ENCODE data around the gene WDR45B.

The WDR45B gene

GRCh38 chr17:82658331-82658730 is 10.1 kb upstream of the WDR45B start:
- H3K4me1 ChIP-seq (ENCODE audit: control insufficient read depth, low read length), result no peaks in the 10 kb centered on the region
- H3K4me2 ChIP-seq (ENCODE audit: low read length), result no peak overlapping the region
- no peaks in the 10 kb centered on the region for H3F3A ChIP-seq (ENCODE audit: control insufficient read depth, insufficient read depth)

GRCh38 chr17:82657926-82658325 is 9.7 kb upstream of the WDR45B start:
- Histone ChIP-seq H4K20me1 (ENCODE audit: control insufficient read depth, insufficient read depth, low read depth, low read length) (no peaks in the 10 kb centered on the region), H3K27ac (ENCODE audit: low read depth, low read length) (no peak overlapping the region), H3K27me3 (ENCODE audit: control insufficient read depth, low read length) (no peaks in the 10 kb centered on the region), H3K36me3 (ENCODE audit: control insufficient read depth, low read length) (no peaks in the 10 kb centered on the region), H3K4me1 (ENCODE audit: control insufficient read depth, low read length) (no peaks in the 10 kb centered on the region), H3K9me2 (replicated peaks; ENCODE audit: control insufficient read depth, low read length) (no peaks in the 10 kb centered on the region), H3F3A (ENCODE audit: control insufficient read depth, insufficient read depth) (no peaks in the 10 kb centered on the region), H3K9me3 (ENCODE audit: control insufficient read depth, insufficient read depth, low read length) (peaks cover 9% of the 10 kb centered on the region; the same call in 1 of the 2 replicates), H3K79me2 (ENCODE audit: control insufficient read depth, low read length) (no peaks in the 10 kb centered on the region), H3K4me2 (ENCODE audit: low read length) (no peak overlapping the region), H3K4me3 (ENCODE audit: low read length) (no peak overlapping the region)
- TF ChIP-seq, protein P1, sequence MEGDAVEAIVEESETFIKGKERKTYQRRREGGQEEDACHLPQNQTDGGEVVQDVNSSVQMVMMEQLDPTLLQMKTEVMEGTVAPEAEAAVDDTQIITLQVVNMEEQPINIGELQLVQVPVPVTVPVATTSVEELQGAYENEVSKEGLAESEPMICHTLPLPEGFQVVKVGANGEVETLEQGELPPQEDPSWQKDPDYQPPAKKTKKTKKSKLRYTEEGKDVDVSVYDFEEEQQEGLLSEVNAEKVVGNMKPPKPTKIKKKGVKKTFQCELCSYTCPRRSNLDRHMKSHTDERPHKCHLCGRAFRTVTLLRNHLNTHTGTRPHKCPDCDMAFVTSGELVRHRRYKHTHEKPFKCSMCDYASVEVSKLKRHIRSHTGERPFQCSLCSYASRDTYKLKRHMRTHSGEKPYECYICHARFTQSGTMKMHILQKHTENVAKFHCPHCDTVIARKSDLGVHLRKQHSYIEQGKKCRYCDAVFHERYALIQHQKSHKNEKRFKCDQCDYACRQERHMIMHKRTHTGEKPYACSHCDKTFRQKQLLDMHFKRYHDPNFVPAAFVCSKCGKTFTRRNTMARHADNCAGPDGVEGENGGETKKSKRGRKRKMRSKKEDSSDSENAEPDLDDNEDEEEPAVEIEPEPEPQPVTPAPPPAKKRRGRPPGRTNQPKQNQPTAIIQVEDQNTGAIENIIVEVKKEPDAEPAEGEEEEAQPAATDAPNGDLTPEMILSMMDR (IDR thresholded peaks at IDR 0.05; ENCODE audit: low read depth, low read length, poor library complexity, severe bottlenecking), result no peak
- TF ChIP-seq EZH2phosphoT487 (IDR thresholded peaks at IDR 0.05; ENCODE audit: borderline replicate concordance, low read length), result no peak

More at GRCh38 chr17:82658331-82658730, 10.1 kb upstream of the WDR45B start:
- Histone ChIP-seq H3K27me3 (ENCODE audit: control insufficient read depth, low read length) (no peaks in the 10 kb centered on the region), H3K79me2 (ENCODE audit: control insufficient read depth, low read length) (no peaks in the 10 kb centered on the region), H3K27ac (ENCODE audit: low read depth, low read length) (no peak overlapping the region), H3K9me2 (replicated peaks; ENCODE audit: control insufficient read depth, low read length) (no peaks in the 10 kb centered on the region), H3K36me3 (ENCODE audit: control insufficient read depth, low read length) (no peaks in the 10 kb centered on the region), H4K20me1 (ENCODE audit: control insufficient read depth, insufficient read depth, low read depth, low read length) (no peaks in the 10 kb centered on the region), H3K9me3 (ENCODE audit: control insufficient read depth, insufficient read depth, low read length) (peaks cover 9% of the 10 kb centered on the region; the same call in 1 of the 2 replicates), H3K4me3 (ENCODE audit: low read length) (no peak overlapping the region)
- TF ChIP-seq EZH2phosphoT487 (IDR thresholded peaks at IDR 0.05; ENCODE audit: borderline replicate concordance, low read length), result no peak

DNA sequence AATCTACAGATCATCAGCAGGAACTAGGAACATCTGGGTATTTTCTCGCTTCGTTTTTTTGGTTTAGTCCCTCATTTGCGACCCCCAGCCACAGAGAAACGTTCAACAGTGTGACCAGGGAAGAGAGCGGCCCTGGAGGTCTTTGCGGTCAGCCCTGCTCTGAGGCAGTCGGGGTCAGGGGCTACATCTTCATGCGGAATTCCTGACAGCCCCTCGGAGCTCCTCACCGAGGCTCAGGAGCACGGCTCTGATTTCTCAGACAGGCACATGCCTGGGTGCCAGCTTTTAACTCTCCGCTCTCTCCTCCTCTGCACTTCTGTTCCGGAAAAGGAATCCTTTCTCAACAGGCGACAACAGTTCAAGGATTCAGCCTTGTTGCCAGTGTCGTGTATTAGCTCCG is 8.0 kb upstream of the WDR45B start:
- Histone ChIP-seq H3K36me3 (ENCODE audit: control insufficient read depth, low read length) (no peaks in the 10 kb centered on the region), H3K4me2 (ENCODE audit: low read length) (no peak overlapping the region), H3K4me3 (ENCODE audit: low read length) (no peak overlapping the region), H4K20me1 (ENCODE audit: control insufficient read depth, insufficient read depth, low read depth, low read length) (no peaks in the 10 kb centered on the region), H3K4me1 (ENCODE audit: control insufficient read depth, low read length) (no peaks in the 10 kb centered on the region), H3K27ac (ENCODE audit: low read depth, low read length) (no peak overlapping the region), H3K9me3 (ENCODE audit: control insufficient read depth, insufficient read depth, low read length) (peaks cover 9% of the 10 kb centered on the region; the same call in 1 of the 2 replicates), H3K9me2 (replicated peaks; ENCODE audit: control insufficient read depth, low read length) (no peaks in the 10 kb centered on the region), H3K79me2 (ENCODE audit: control insufficient read depth, low read length) (no peaks in the 10 kb centered on the region), H3K27me3 (ENCODE audit: control insufficient read depth, low read length) (no peaks in the 10 kb centered on the region), H3F3A (ENCODE audit: control insufficient read depth, insufficient read depth) (no peaks in the 10 kb centered on the region)
- TF ChIP-seq, protein P1 (IDR thresholded peaks at IDR 0.05; ENCODE audit: low read depth, low read length, poor library complexity, severe bottlenecking), result no peak
- no peak for TF ChIP-seq EZH2phosphoT487 (IDR thresholded peaks at IDR 0.05; ENCODE audit: borderline replicate concordance, low read length)

GRCh38 chr17:82655523-82655922 is 7.3 kb upstream of the WDR45B start:
- Histone ChIP-seq H3K27ac (ENCODE audit: low read depth, low read length) (no peak overlapping the region), H3K79me2 (ENCODE audit: control insufficient read depth, low read length) (no peaks in the 10 kb centered on the region), H3K36me3 (ENCODE audit: control insufficient read depth, low read length) (no peaks in the 10 kb centered on the region), H3K9me2 (replicated peaks; ENCODE audit: control insufficient read depth, low read length) (no peaks in the 10 kb centered on the region), H3K9me3 (ENCODE audit: control insufficient read depth, insufficient read depth, low read length) (peaks cover 7% of the 10 kb centered on the region; the same call in 1 of the 2 replicates), H3F3A (ENCODE audit: control insufficient read depth, insufficient read depth) (no peaks in the 10 kb centered on the region), H3K4me3 (ENCODE audit: low read length) (no peak overlapping the region), H3K27me3 (ENCODE audit: control insufficient read depth, low read length) (no peaks in the 10 kb centered on the region), H3K4me1 (ENCODE audit: control insufficient read depth, low read length) (no peaks in the 10 kb centered on the region), H4K20me1 (ENCODE audit: control insufficient read depth, insufficient read depth, low read depth, low read length) (no peaks in the 10 kb centered on the region), H3K4me2 (ENCODE audit: low read length) (no peak overlapping the region)
- TF ChIP-seq, protein P1 (IDR thresholded peaks at IDR 0.05; ENCODE audit: low read depth, low read length, poor library complexity, severe bottlenecking), result no peak
- no peak for TF ChIP-seq EZH2phosphoT487 (IDR thresholded peaks at IDR 0.05; ENCODE audit: borderline replicate concordance, low read length)

All from DOHH2 (cell line).